HL-60 (cell line): Measurements from ENCODE around the gene CYP4F22.

Source experiments
- CTCF ChIP-seq: IDR thresholded peaks from one replicate; pipeline ENCODE4 v1.5.1; 2011; ENCODE audit warnings: low read length, control low read depth, inconsistent platforms; ENCODE audit not compliant: insufficient read depth
- POLR2AphosphoS5 ChIP-seq: IDR thresholded peaks from 2 replicates; pipeline ENCODE4 v1.6.1; 2012; ENCODE audit warnings: low read depth
- REST ChIP-seq: IDR thresholded peaks from 2 replicates; pipeline ENCODE4 v1.6.1; 2012; ENCODE audit warnings: low read depth; ENCODE audit not compliant: insufficient replicate concordance

- TF ChIP-seq CTCF (no peak), POLR2AphosphoS5 (no peak), REST (no peak)
Observed at GRCh38 chr19:15576526-15577156, 68.3 kb downstream of the CYP4F22 start.
